Measurements from ENCODE around the gene FEM1B. TPM values are rescaled to one million over a fixed set of nuclear protein-coding genes. Genes with fewer than 3 reads are reported as not detected.
A peak's percentile ranks its signal among the peaks of the same experiment; 100 is the strongest.

Gene FEM1B
- total RNA-seq, 1 experiment from 2014 or later: 22.1 TPM

GRCh38 chr15:68302729-68303128 is 25.2 kb downstream of the FEM1B start:
- Histone ChIP-seq H3K4me2 (ENCODE audit: low read length) (no peak overlapping the region), H3K4me1 (ENCODE audit: insufficient read depth, low read length) (no peaks in the 10 kb centered on the region), H3K9me2 (replicated peaks; ENCODE audit: low read length) (no peaks in the 10 kb centered on the region), H2AFZ (ENCODE audit: low read length) (no peak overlapping the region), H4K20me1 (ENCODE audit: low read length) (no peaks in the 10 kb centered on the region), H3K9me3 (ENCODE audit: low read length) (no peaks in the 10 kb centered on the region), H3K9ac (ENCODE audit: low read length) (no peak overlapping the region), H3K4me3 (ENCODE audit: low read length) (no peak overlapping the region), H3K79me2 (ENCODE audit: low read length) (no peaks in the 10 kb centered on the region), H3K27ac (ENCODE audit: low read length) (no peak overlapping the region), H3F3A (ENCODE audit: low read length, unreplicated experiment) (no peaks in the 10 kb centered on the region), H3K27me3 (ENCODE audit: low read length) (no peaks in the 10 kb centered on the region), H3K36me3 (ENCODE audit: low read depth, low read length) (peaks cover 1% of the 10 kb centered on the region; the same call in 1 of the 2 replicates)
- DNase-seq (no peak), ATAC-seq (no peak)
- ChIA-PET POLR2A (ENCODE audit: unreplicated experiment) (no interaction called here), CTCF (no interaction called here)
- intact Hi-C loops (cut with micrococcal nuclease): loop anchor here (10.0 kb wide), 1 partner anchor 242 kb away; no protein-coding TSS in a partner anchor
- no TSS peak for BruUV-seq (replicated peaks)
- no peak for TF ChIP-seq EZH2phosphoT487 (IDR thresholded peaks at IDR 0.05; ENCODE audit: borderline replicate concordance, low read length)
- TF ChIP-seq, protein P1, sequence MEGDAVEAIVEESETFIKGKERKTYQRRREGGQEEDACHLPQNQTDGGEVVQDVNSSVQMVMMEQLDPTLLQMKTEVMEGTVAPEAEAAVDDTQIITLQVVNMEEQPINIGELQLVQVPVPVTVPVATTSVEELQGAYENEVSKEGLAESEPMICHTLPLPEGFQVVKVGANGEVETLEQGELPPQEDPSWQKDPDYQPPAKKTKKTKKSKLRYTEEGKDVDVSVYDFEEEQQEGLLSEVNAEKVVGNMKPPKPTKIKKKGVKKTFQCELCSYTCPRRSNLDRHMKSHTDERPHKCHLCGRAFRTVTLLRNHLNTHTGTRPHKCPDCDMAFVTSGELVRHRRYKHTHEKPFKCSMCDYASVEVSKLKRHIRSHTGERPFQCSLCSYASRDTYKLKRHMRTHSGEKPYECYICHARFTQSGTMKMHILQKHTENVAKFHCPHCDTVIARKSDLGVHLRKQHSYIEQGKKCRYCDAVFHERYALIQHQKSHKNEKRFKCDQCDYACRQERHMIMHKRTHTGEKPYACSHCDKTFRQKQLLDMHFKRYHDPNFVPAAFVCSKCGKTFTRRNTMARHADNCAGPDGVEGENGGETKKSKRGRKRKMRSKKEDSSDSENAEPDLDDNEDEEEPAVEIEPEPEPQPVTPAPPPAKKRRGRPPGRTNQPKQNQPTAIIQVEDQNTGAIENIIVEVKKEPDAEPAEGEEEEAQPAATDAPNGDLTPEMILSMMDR (conservative IDR thresholded peaks at IDR 0.05; ENCODE audit: low read depth, low read length): no peak
- no peak for TF ChIP-seq EZH2 (IDR thresholded peaks at IDR 0.05; ENCODE audit: low read length, unreplicated experiment)

DNA sequence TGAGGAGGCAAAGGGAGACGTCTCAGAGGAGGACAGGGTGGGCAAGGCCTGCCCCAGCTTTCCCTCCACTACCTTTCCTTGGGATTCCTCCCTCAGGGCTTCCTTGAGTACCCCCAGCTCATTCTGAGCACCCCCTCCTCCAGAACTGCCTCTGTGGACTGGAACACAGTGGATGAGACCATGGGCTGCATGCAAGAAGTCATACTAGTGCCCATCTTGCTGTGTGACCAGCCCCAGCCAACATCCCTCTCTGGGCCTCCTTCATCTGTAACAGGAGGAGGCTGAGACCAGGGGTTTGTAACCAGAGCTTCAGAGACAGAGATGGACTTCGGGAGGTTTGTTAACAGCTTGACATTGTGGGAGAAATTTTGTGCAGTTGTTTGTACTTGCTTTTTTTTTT is 25.6 kb downstream of the FEM1B start:
- Histone ChIP-seq H3F3A (ENCODE audit: low read length, unreplicated experiment) (no peaks in the 10 kb centered on the region), H3K79me2 (ENCODE audit: low read length) (no peaks in the 10 kb centered on the region), H3K9me3 (ENCODE audit: low read length) (no peaks in the 10 kb centered on the region), H3K9me2 (replicated peaks; ENCODE audit: low read length) (no peaks in the 10 kb centered on the region), H4K20me1 (ENCODE audit: low read length) (no peaks in the 10 kb centered on the region), H3K4me2 (ENCODE audit: low read length) (no peak overlapping the region), H3K36me3 (ENCODE audit: low read depth, low read length) (no peaks in the 10 kb centered on the region), H2AFZ (ENCODE audit: low read length) (no peak overlapping the region), H3K27ac (ENCODE audit: low read length) (no peak overlapping the region), H3K27me3 (ENCODE audit: low read length) (no peaks in the 10 kb centered on the region), H3K4me1 (ENCODE audit: insufficient read depth, low read length) (no peaks in the 10 kb centered on the region), H3K9ac (ENCODE audit: low read length) (no peak overlapping the region), H3K4me3 (ENCODE audit: low read length) (no peak overlapping the region)
- BruUV-seq (replicated peaks): no TSS peak
- TF ChIP-seq, protein P1 (conservative IDR thresholded peaks at IDR 0.05; ENCODE audit: low read depth, low read length): no peak
- TF ChIP-seq EZH2 (IDR thresholded peaks at IDR 0.05; ENCODE audit: low read length, unreplicated experiment) (no peak), EZH2phosphoT487 (IDR thresholded peaks at IDR 0.05; ENCODE audit: borderline replicate concordance, low read length) (no peak)
- DNase-seq (no peak), ATAC-seq (no peak)
- ChIA-PET CTCF (no interaction called here), POLR2A (ENCODE audit: unreplicated experiment) (no interaction called here)
- intact Hi-C loops (cut with micrococcal nuclease): loop anchor here (10.0 kb wide), 1 partner anchor 242 kb away; no protein-coding TSS in a partner anchor

- no peak for TF ChIP-seq EZH2 (IDR thresholded peaks at IDR 0.05; ENCODE audit: low read length, unreplicated experiment)
- TF ChIP-seq, protein P1 (conservative IDR thresholded peaks at IDR 0.05; ENCODE audit: low read depth, low read length): no peak
- TF ChIP-seq EZH2phosphoT487 (IDR thresholded peaks at IDR 0.05; ENCODE audit: borderline replicate concordance, low read length): no peak
- H3K9ac ChIP-seq (ENCODE audit: low read length): no peak overlapping the region
- no peak overlapping the region for H2AFZ ChIP-seq (ENCODE audit: low read length)
- H3K9me3 ChIP-seq (ENCODE audit: low read length): no peaks in the 10 kb centered on the region
- no peak overlapping the region for H3K4me2 ChIP-seq (ENCODE audit: low read length)
- H3K4me3 ChIP-seq (ENCODE audit: low read length): no peak overlapping the region
- H3F3A ChIP-seq (ENCODE audit: low read length, unreplicated experiment): no peaks in the 10 kb centered on the region
- no peaks in the 10 kb centered on the region for H3K27me3 ChIP-seq (ENCODE audit: low read length)
- ATAC-seq (no peak), DNase-seq (peak; percentile 12)
- no peaks in the 10 kb centered on the region for H3K9me2 ChIP-seq (replicated peaks; ENCODE audit: low read length)
- CTCF ChIA-PET: interaction anchor here (0.9 kb wide), 1 partner anchor 51 kb away, joined by 6 read pairs; no protein-coding TSS in a partner anchor
- POLR2A ChIA-PET (ENCODE audit: unreplicated experiment): no interaction called here
- no peaks in the 10 kb centered on the region for H3K36me3 ChIP-seq (ENCODE audit: low read depth, low read length)
- no peaks in the 10 kb centered on the region for H3K4me1 ChIP-seq (ENCODE audit: insufficient read depth, low read length)
- H3K27ac ChIP-seq (ENCODE audit: low read length): no peak overlapping the region
- no peaks in the 10 kb centered on the region for H3K79me2 ChIP-seq (ENCODE audit: low read length)
- intact Hi-C loops (cut with micrococcal nuclease): loop anchor here (10.0 kb wide), 1 partner anchor 241 kb away; no protein-coding TSS in a partner anchor
- BruUV-seq (replicated peaks): no TSS peak
- H4K20me1 ChIP-seq (ENCODE audit: low read length): no peaks in the 10 kb centered on the region
Observed at GRCh38 chr15:68303560-68304436, 26.3 kb downstream of the FEM1B start.

All from PC-3 (cell line).